Superior temporal gyrus (tissue), 1 donor: ENCODE data around the gene STK11.
A peak's percentile ranks its signal among the peaks of the same experiment; 100 is the strongest.

Experiments
- DNase-seq: peaks from one replicate; pipeline ENCODE4 v3.0.0-alpha.2; 2016; ENCODE audit errors: extremely low spot score

STK11 gene

GRCh38 chr19:1205114-1206099 lies at the start of gene STK11:
STK11 (plus strand) TSS chr19:1205778; CDS start chr19:1206914, 1,136 bp downstream.
- peak; percentile 97 for DNase-seq

GRCh38 chr19:1156305-1156801 lies 49.2 kb upstream of the STK11 start:
- DNase-seq, result no peak

- DNase-seq, result no peak
Measured at GRCh38 chr19:1156830-1157615, 48.6 kb upstream of the STK11 start.

GRCh38 chr19:1157931-1158884 lies 47.4 kb upstream of the STK11 start:
- no peak for DNase-seq

- DNase-seq, result no peak
Measured at GRCh38 chr19:1158885-1159448, 46.6 kb upstream of the STK11 start.

GRCh38 chr19:1159864-1160595 lies 45.5 kb upstream of the STK11 start:
- no peak for DNase-seq

GRCh38 chr19:1161716-1162115 lies 43.9 kb upstream of the STK11 start:
- no peak for DNase-seq

- DNase-seq, result no peak
Measured at GRCh38 chr19:1162404-1163282, 42.9 kb upstream of the STK11 start.

GRCh38 chr19:1163283-1163933 lies 42.2 kb upstream of the STK11 start:
- no peak for DNase-seq

- no peak for DNase-seq
Measured at GRCh38 chr19:1163934-1164683, 41.5 kb upstream of the STK11 start.

- no peak for DNase-seq
Measured at GRCh38 chr19:1164684-1165531, 40.7 kb upstream of the STK11 start.

GRCh38 chr19:1166872-1167573 lies 38.6 kb upstream of the STK11 start:
- DNase-seq, result no peak

- DNase-seq, result no peak
Measured at GRCh38 chr19:1167687-1168571, 37.6 kb upstream of the STK11 start.

GRCh38 chr19:1168572-1169410 lies 36.8 kb upstream of the STK11 start:
- DNase-seq, result no peak
